ENCODE data around the gene SNRNP70.

SNRNP70 gene

DNA sequence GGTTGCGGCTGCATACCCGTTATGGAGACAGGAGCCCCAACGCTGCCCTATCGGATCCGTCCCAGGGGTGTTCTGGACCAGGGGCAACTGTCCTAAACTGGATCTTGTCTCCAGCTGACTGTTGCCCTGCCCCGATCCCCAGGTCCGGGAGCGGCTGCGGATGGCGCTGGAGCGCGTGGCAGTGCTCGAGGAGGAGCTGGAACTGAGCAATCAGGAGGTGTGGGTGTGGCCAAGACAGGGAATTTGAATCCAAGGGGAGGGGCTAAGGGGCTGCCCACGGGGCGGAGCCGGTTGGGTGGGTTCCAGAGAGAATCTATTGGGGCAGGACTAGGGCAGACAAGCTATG, 44.0 kb downstream of the SNRNP70 start:
- H3K9ac ChIP-seq (ENCODE audit: low read length in 5 of 5): no peak overlapping the region
- H3K4me1 ChIP-seq (ENCODE audit: control insufficient read depth in 5 of 5, insufficient read depth in 5 of 5, low read length in 5 of 5): peaks cover 0 to 23% (median 21%) of the 10 kb centered on the region in 5 donors
- H3K27ac ChIP-seq (ENCODE audit: low read depth, low read length): no peak overlapping the region
- no peak overlapping the region for H3K4me3 ChIP-seq (ENCODE audit: low read depth in 1 of 5, low read length in 5 of 5)
- no peaks in the 10 kb centered on the region for H3K9me3 ChIP-seq (ENCODE audit: control insufficient read depth in 5 of 5, low read length in 5 of 5)
- no peaks in the 10 kb centered on the region for H3K36me3 ChIP-seq (ENCODE audit: control insufficient read depth in 5 of 5, insufficient read depth in 5 of 5, low read length in 5 of 5)
- H3K27me3 ChIP-seq (ENCODE audit: control insufficient read depth in 5 of 5, insufficient read depth in 4 of 5, low read length in 5 of 5): peaks cover 0 to 18% (median 10%) of the 10 kb centered on the region in 5 donors

DNA sequence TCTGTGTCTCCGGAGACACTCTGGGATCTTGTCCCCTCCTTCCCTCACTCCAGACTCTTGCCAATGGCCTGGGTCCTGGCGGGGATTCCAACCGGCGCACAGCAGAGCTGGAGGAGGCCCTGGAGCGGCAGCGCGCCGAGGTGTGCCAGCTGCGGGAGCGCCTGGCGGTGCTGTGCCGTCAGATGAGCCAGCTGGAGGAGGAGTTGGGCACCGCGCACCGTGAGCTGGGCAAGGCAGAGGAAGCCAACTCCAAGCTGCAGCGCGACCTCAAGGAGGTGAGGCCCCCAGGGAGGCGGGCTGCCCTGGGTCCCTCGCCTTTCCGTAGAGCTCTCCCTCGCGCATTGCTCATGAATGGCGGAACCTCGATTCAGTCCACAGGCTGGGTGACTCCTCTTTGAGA, 45.1 kb downstream of the SNRNP70 start:
- Histone ChIP-seq H3K27me3 (ENCODE audit: control insufficient read depth in 5 of 5, insufficient read depth in 4 of 5, low read length in 5 of 5) (peaks cover 0 to 23% (median 14%) of the 10 kb centered on the region in 5 donors), H3K9me3 (ENCODE audit: control insufficient read depth in 5 of 5, low read length in 5 of 5) (no peaks in the 10 kb centered on the region), H3K36me3 (ENCODE audit: control insufficient read depth in 5 of 5, insufficient read depth in 5 of 5, low read length in 5 of 5) (no peaks in the 10 kb centered on the region), H3K27ac (ENCODE audit: low read depth, low read length) (no peak overlapping the region), H3K4me3 (ENCODE audit: low read depth in 1 of 5, low read length in 5 of 5) (no peak overlapping the region), H3K9ac (ENCODE audit: low read length in 5 of 5) (no peak overlapping the region), H3K4me1 (ENCODE audit: control insufficient read depth in 5 of 5, insufficient read depth in 5 of 5, low read length in 5 of 5) (peaks cover 0 to 24% (median 24%) of the 10 kb centered on the region in 5 donors)

- no peak overlapping the region for H3K9ac ChIP-seq (ENCODE audit: low read length in 5 of 5)
- no peak overlapping the region for H3K27ac ChIP-seq (ENCODE audit: low read depth, low read length)
- H3K4me1 ChIP-seq (ENCODE audit: control insufficient read depth in 5 of 5, insufficient read depth in 5 of 5, low read length in 5 of 5): peaks cover 1 to 19% (median 18%) of the 10 kb centered on the region in 5 donors
- no peaks in the 10 kb centered on the region for H3K36me3 ChIP-seq (ENCODE audit: control insufficient read depth in 5 of 5, insufficient read depth in 5 of 5, low read length in 5 of 5)
- H3K4me3 ChIP-seq (ENCODE audit: low read depth in 1 of 5, low read length in 5 of 5): peak overlapping the region in 2 of 5 donors; percentile 29 to 50
- no peaks in the 10 kb centered on the region for H3K9me3 ChIP-seq (ENCODE audit: control insufficient read depth in 5 of 5, low read length in 5 of 5)
- H3K27me3 ChIP-seq (ENCODE audit: control insufficient read depth in 5 of 5, insufficient read depth in 4 of 5, low read length in 5 of 5): peaks cover 7 to 27% (median 17%) of the 10 kb centered on the region in 5 donors
Measured at GRCh38 chr19:49132974-49133609, 47.8 kb downstream of the SNRNP70 start.

DNA sequence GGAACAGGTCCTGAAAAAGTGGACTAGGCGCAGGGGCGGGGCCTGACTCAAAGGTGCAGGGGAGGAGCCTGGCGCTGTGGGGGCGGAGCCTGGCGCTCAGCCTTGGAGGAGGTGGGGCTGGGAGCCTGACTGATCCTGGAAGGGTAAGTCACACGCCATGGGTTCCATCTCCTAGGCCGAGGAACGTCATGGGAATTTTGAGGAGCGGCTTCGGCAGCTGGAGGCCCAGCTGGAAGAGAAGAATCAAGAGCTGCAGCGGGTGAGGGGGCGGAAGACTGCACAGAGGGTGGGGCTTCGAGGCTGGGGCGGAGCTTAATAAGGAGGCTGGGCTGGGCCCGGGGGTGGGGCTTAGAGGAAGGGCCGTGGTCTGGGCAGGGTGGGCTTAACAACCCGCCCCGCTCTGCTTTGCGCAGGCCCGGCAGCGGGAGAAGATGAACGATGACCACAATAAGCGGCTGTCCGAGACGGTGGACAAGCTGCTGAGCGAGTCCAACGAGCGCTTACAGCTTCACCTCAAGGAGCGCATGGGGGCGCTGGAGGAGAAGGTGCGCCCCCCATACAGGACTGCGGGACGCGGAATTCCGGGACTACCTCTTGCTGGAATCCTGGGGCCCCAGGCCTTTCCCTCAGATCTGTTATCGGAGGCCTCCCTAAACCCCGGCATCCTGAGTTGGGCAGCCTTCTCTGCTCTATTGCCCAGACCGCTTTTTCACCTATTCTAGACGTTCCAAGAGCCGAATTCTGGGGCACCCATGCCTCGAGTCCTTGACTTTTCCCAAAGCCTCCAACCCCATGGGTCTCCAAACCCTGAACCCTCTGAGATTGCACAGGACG, 48.6 kb downstream of the SNRNP70 start:
- peaks cover 7 to 27% (median 17%) of the 10 kb centered on the region in 5 donors for H3K27me3 ChIP-seq (ENCODE audit: control insufficient read depth in 5 of 5, insufficient read depth in 4 of 5, low read length in 5 of 5)
- no peak overlapping the region for H3K9ac ChIP-seq (ENCODE audit: low read length in 5 of 5)
- H3K27ac ChIP-seq (ENCODE audit: low read depth, low read length): no peak overlapping the region
- no peaks in the 10 kb centered on the region for H3K36me3 ChIP-seq (ENCODE audit: control insufficient read depth in 5 of 5, insufficient read depth in 5 of 5, low read length in 5 of 5)
- peak overlapping the region in 2 of 5 donors; percentile 29 to 50 for H3K4me3 ChIP-seq (ENCODE audit: low read depth in 1 of 5, low read length in 5 of 5)
- H3K9me3 ChIP-seq (ENCODE audit: control insufficient read depth in 5 of 5, low read length in 5 of 5): no peaks in the 10 kb centered on the region
- peaks cover 1 to 14% (median 11%) of the 10 kb centered on the region in 5 donors for H3K4me1 ChIP-seq (ENCODE audit: control insufficient read depth in 5 of 5, insufficient read depth in 5 of 5, low read length in 5 of 5)

- Histone ChIP-seq H3K27me3 (ENCODE audit: control insufficient read depth in 5 of 5, insufficient read depth in 4 of 5, low read length in 5 of 5) (peaks cover 7 to 25% (median 17%) of the 10 kb centered on the region in 5 donors), H3K9ac (ENCODE audit: low read length in 5 of 5) (no peak overlapping the region), H3K4me1 (ENCODE audit: control insufficient read depth in 5 of 5, insufficient read depth in 5 of 5, low read length in 5 of 5) (peaks cover 1 to 14% (median 11%) of the 10 kb centered on the region in 5 donors), H3K27ac (ENCODE audit: low read depth, low read length) (no peak overlapping the region), H3K4me3 (ENCODE audit: low read depth in 1 of 5, low read length in 5 of 5) (no peak overlapping the region), H3K36me3 (ENCODE audit: control insufficient read depth in 5 of 5, insufficient read depth in 5 of 5, low read length in 5 of 5) (no peaks in the 10 kb centered on the region), H3K9me3 (ENCODE audit: control insufficient read depth in 5 of 5, low read length in 5 of 5) (no peaks in the 10 kb centered on the region)
Measured at GRCh38 chr19:49135686-49136085, 50.4 kb downstream of the SNRNP70 start.

DNA sequence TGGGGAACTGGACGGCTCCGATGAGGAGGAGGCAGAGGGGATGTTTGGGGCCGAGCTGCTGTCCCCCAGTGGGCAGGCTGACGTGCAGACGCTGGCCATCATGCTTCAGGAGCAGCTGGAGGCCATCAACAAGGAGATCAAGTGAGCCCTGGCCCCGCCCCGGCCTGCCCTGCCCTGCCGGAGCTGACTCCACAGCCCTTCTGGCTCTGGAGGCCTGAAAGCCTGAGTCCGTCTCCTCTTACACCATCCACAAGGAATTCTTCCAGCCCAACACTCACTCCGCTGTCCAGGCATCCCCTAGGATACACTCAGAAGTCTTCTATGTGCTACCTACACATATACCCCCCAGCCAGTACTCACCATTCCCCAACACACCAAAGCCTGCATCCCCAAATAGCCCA, 51.5 kb downstream of the SNRNP70 start:
- peaks cover 7 to 25% (median 17%) of the 10 kb centered on the region in 5 donors for H3K27me3 ChIP-seq (ENCODE audit: control insufficient read depth in 5 of 5, insufficient read depth in 4 of 5, low read length in 5 of 5)
- H3K4me1 ChIP-seq (ENCODE audit: control insufficient read depth in 5 of 5, insufficient read depth in 5 of 5, low read length in 5 of 5): peaks cover 1 to 14% (median 11%) of the 10 kb centered on the region in 5 donors
- no peaks in the 10 kb centered on the region for H3K36me3 ChIP-seq (ENCODE audit: control insufficient read depth in 5 of 5, insufficient read depth in 5 of 5, low read length in 5 of 5)
- no peak overlapping the region for H3K4me3 ChIP-seq (ENCODE audit: low read depth in 1 of 5, low read length in 5 of 5)
- peak overlapping the region in 1 of 5 donors; percentile 0 for H3K9ac ChIP-seq (ENCODE audit: low read length in 5 of 5)
- H3K9me3 ChIP-seq (ENCODE audit: control insufficient read depth in 5 of 5, low read length in 5 of 5): no peaks in the 10 kb centered on the region
- no peak overlapping the region for H3K27ac ChIP-seq (ENCODE audit: low read depth, low read length)

DNA sequence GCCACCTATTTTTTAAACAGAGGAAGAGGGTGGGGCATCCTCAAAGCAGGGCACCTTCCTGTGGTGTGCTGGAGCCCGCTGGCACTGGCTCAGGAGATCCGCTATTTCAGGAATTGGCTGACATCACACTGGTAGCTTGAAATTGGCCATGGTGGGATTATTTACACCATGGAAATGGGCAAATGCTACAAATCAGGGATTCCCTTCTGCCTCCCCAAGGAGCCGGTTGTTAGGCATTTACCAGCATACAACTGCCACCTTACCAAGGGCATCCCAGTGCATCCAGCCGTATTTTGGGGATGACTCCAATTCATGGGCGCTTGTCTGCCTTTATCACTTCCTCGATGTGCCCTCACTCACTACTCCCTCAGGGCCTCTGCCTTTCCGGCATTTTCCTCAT, 55.7 kb downstream of the SNRNP70 start:
- H3K27ac ChIP-seq (ENCODE audit: low read depth, low read length): no peak overlapping the region
- H3K36me3 ChIP-seq (ENCODE audit: control insufficient read depth in 5 of 5, insufficient read depth in 5 of 5, low read length in 5 of 5): no peaks in the 10 kb centered on the region
- no peaks in the 10 kb centered on the region for H3K9me3 ChIP-seq (ENCODE audit: control insufficient read depth in 5 of 5, low read length in 5 of 5)
- H3K4me1 ChIP-seq (ENCODE audit: control insufficient read depth in 5 of 5, insufficient read depth in 5 of 5, low read length in 5 of 5): peaks cover 1 to 15% (median 14%) of the 10 kb centered on the region in 5 donors
- H3K27me3 ChIP-seq (ENCODE audit: control insufficient read depth in 5 of 5, insufficient read depth in 4 of 5, low read length in 5 of 5): peaks cover 2 to 9% (median 5%) of the 10 kb centered on the region in 5 donors
- no peak overlapping the region for H3K4me3 ChIP-seq (ENCODE audit: low read depth in 1 of 5, low read length in 5 of 5)
- no peak overlapping the region for H3K9ac ChIP-seq (ENCODE audit: low read length in 5 of 5)

- Histone ChIP-seq H3K4me1 (ENCODE audit: control insufficient read depth in 5 of 5, insufficient read depth in 5 of 5, low read length in 5 of 5) (peaks cover 1 to 19% (median 17%) of the 10 kb centered on the region in 5 donors), H3K27me3 (ENCODE audit: control insufficient read depth in 5 of 5, insufficient read depth in 4 of 5, low read length in 5 of 5) (peaks cover 0 to 7% (median 5%) of the 10 kb centered on the region in 5 donors), H3K36me3 (ENCODE audit: control insufficient read depth in 5 of 5, insufficient read depth in 5 of 5, low read length in 5 of 5) (no peaks in the 10 kb centered on the region), H3K9ac (ENCODE audit: low read length in 5 of 5) (no peak overlapping the region), H3K27ac (ENCODE audit: low read depth, low read length) (no peak overlapping the region), H3K9me3 (ENCODE audit: control insufficient read depth in 5 of 5, low read length in 5 of 5) (no peaks in the 10 kb centered on the region), H3K4me3 (ENCODE audit: low read depth in 1 of 5, low read length in 5 of 5) (no peak overlapping the region)
Measured at GRCh38 chr19:49141352-49141751, 56.1 kb downstream of the SNRNP70 start.

DNA sequence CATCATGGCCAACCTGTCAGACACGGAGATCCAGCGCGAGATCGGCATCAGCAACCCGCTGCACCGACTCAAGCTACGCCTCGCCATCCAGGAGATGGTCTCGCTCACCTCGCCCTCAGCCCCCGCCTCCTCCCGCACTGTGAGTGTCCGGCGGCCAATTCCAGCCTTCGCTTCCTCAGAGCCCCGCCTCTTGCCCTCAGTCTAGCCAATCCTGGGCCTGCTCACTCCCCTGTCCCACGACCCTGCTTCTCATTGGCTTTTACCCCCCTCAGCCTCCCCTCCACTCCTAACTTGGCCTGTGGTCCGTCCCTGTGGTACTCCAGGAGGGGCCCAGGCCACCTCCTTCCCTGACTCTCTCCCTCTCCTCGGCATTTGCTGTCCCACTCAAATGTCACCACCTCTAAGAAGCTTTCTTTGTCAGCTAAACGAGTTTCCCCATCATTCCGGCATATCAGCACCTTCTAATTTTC, 57.6 kb downstream of the SNRNP70 start:
- Histone ChIP-seq H3K9ac (ENCODE audit: low read length in 5 of 5) (peak overlapping the region in 1 of 5 donors; percentile 37), H3K9me3 (ENCODE audit: control insufficient read depth in 5 of 5, low read length in 5 of 5) (no peaks in the 10 kb centered on the region), H3K36me3 (ENCODE audit: control insufficient read depth in 5 of 5, insufficient read depth in 5 of 5, low read length in 5 of 5) (no peaks in the 10 kb centered on the region), H3K4me1 (ENCODE audit: control insufficient read depth in 5 of 5, insufficient read depth in 5 of 5, low read length in 5 of 5) (peaks cover 0 to 24% (median 19%) of the 10 kb centered on the region in 5 donors), H3K4me3 (ENCODE audit: low read depth in 1 of 5, low read length in 5 of 5) (peak overlapping the region; percentile 54 to 69 (median 67)), H3K27me3 (ENCODE audit: control insufficient read depth in 5 of 5, insufficient read depth in 4 of 5, low read length in 5 of 5) (peaks cover 0 to 7% (median 0%) of the 10 kb centered on the region in 5 donors), H3K27ac (ENCODE audit: low read depth, low read length) (no peak overlapping the region)
